HepG2 (cell line): ENCODE results near the gene OARD1. TPM values are rescaled to one million over a fixed set of nuclear protein-coding genes. Genes with fewer than 3 reads are reported as not detected.

Experiments
- ATAC-seq: fragments of 200-7000 bp; cut with Tn5 transposase; 3 replicates; pipeline ENCODE4 v1.9.1; 2020; ENCODE audit warnings: mild to moderate bottlenecking, moderate library complexity
- BruUV-seq: library from RNA; stranded (reverse); fragments of 400-500 nt; replicated peaks from 2 replicates; lab custom pipeline; 2021; lab: Mats Ljungman, UMichigan
- CTCF ChIA-PET: fragments of 300-600 bp; formaldehyde crosslinking; extraction: SDS; loops from one replicate; lab custom pipeline; 2021; ENCODE audit warnings: low total read pairs, inconsistent platforms, low intra/inter-chr PET ratio; lab: Yijun Ruan, JAX
- POLR2A ChIA-PET: fragments of 350-600 bp; sonication (Branson Sonifier 250); formaldehyde crosslinking; loops from one replicate; lab custom pipeline; 2020; ENCODE audit warnings: antibody characterized with exemption, inconsistent platforms; lab: Yijun Ruan, JAX
- DNase-seq: peaks from one replicate; pipeline ENCODE4 v3.0.0-alpha.2; 2015; ENCODE audit warnings: low spot score
- FAIRE-seq: peaks from 3 replicates; lab custom pipeline; 2011; peaks lifted over from hg19 to GRCh38; lab: Jason Lieb, UNC
- H2AFZ ChIP-seq: one replicate; pipeline ENCODE4 v1.6.1; 2011; ENCODE audit warnings: low read length, inconsistent platforms
- H3K27ac ChIP-seq: fragments of 300-600 bp; 3 replicates; pipeline ENCODE4 v1.8.0; 2011; ENCODE audit warnings: mixed run types, mild to moderate bottlenecking, mixed read lengths, low read length, inconsistent platforms; ENCODE audit not compliant: insufficient read depth; ENCODE audit errors: extremely low read length
- H3K27me3 ChIP-seq, 2 experiments: fragments of 200-600 bp in 1 of 2; 2 replicates in 1 of 2; 3 replicates in 1 of 2; pipeline versions ENCODE4 v1.6.0 to v1.8.0; 2011; ENCODE audit warnings: low read length in 2 of 2, mild to moderate bottlenecking in 2 of 2, moderate library complexity in 2 of 2, inconsistent platforms in 1 of 2; ENCODE audit not compliant: insufficient read depth in 2 of 2, control insufficient read depth in 1 of 2
- H3K36me3 ChIP-seq, 2 experiments: fragments of 200-600 bp in 1 of 2; replicated peaks in 1 of 2; 2 replicates in 1 of 2; 3 replicates in 1 of 2; pipeline versions ENCODE4 v1.5.1 to v1.8.0; 2011; ENCODE audit warnings: low read length in 2 of 2, inconsistent platforms in 1 of 2; ENCODE audit not compliant: insufficient read depth in 2 of 2, control insufficient read depth in 1 of 2
- H3K4me1 ChIP-seq: 2 replicates; pipeline ENCODE4 v1.5.1; 2012; ENCODE audit warnings: low read length, inconsistent platforms; ENCODE audit not compliant: insufficient read depth
- H3K4me2 ChIP-seq: 2 replicates; pipeline ENCODE4 v1.6.0; 2011; ENCODE audit warnings: low read depth, low read length, inconsistent platforms
- H3K4me3 ChIP-seq, 3 experiments: fragments of 200-600 bp in 1 of 3; sonication (generic), shearing (Covaris generic) in 1 of 3; replicated peaks in 1 of 3; 2 replicates each; pipeline ENCODE4 v1.5.1; 2011 to 2016; ENCODE audit warnings: low read length in 3 of 3, inconsistent platforms in 2 of 3, low read depth in 2 of 3, mild to moderate bottlenecking in 2 of 3, control low read depth in 1 of 3, mixed read lengths in 1 of 3; ENCODE audit not compliant: insufficient read depth in 1 of 3
- H3K79me2 ChIP-seq: one replicate; pipeline ENCODE4 v1.6.1; 2011; ENCODE audit warnings: low read length, inconsistent platforms; ENCODE audit not compliant: insufficient read depth
- H3K9ac ChIP-seq: 2 replicates; pipeline ENCODE4 v1.6.0; 2011; ENCODE audit warnings: mild to moderate bottlenecking, low read depth, low read length, inconsistent platforms; ENCODE audit not compliant: insufficient read depth
- H3K9me3 ChIP-seq: 2 replicates; pipeline ENCODE4 v1.5.1; 2012; ENCODE audit warnings: mild to moderate bottlenecking, low read length
- H4K20me1 ChIP-seq: 2 replicates; pipeline ENCODE4 v1.6.0; 2011; ENCODE audit warnings: inconsistent platforms, mild to moderate bottlenecking, low read length, moderate library complexity; ENCODE audit not compliant: insufficient read depth
- CHD2 ChIP-seq: IDR thresholded peaks from 2 replicates; pipeline ENCODE4 v1.6.1; 2011; ENCODE audit warnings: low read depth, low read length, improper control_type of control experiment
- FOXO4 ChIP-seq: sonication (generic); formaldehyde crosslinking; conservative IDR thresholded peaks from 2 replicates; pipeline ENCODE4 v1.8.1; 2023; ENCODE audit warnings: missing genetic modification reagents
- HNF4G ChIP-seq, 2 experiments: sonication (generic) in 1 of 2; formaldehyde crosslinking in 1 of 2; IDR thresholded peaks; 2 replicates each; pipeline versions ENCODE4 v1.4.0 to v1.6.1; 2011 to 2020; ENCODE audit warnings: borderline replicate concordance in 2 of 2, low read depth in 2 of 2, mild to moderate bottlenecking in 2 of 2, low read length in 1 of 2, missing genetic modification reagents in 1 of 2, moderate library complexity in 1 of 2
- HOXD1 ChIP-seq: sonication (generic); formaldehyde crosslinking; IDR thresholded peaks from 2 replicates; pipeline ENCODE4 v1.5.0; 2020; ENCODE audit warnings: missing genetic modification reagents
- JUND ChIP-seq: sonication (generic); formaldehyde crosslinking; IDR thresholded peaks from 2 replicates; pipeline ENCODE4 v1.8.0; 2022; ENCODE audit warnings: mild to moderate bottlenecking, missing genetic modification reagents
- NR1H2 ChIP-seq: sonication (generic); formaldehyde crosslinking; IDR thresholded peaks from 2 replicates; pipeline ENCODE4 v1.8.1; 2022; ENCODE audit warnings: low read depth, missing genetic modification reagents, borderline replicate concordance
- POLR2AphosphoS2 ChIP-seq: IDR thresholded peaks from 2 replicates; pipeline ENCODE4 v1.6.1; 2011; ENCODE audit warnings: low read depth, low read length, improper control_type of control experiment
- PRDM10 ChIP-seq: sonication (generic); formaldehyde crosslinking; IDR thresholded peaks from 2 replicates; pipeline ENCODE4 v1.4.0; 2020; ENCODE audit warnings: low read depth, missing genetic modification reagents
- STAT5B ChIP-seq: sonication (generic); formaldehyde crosslinking; IDR thresholded peaks from 2 replicates; pipeline ENCODE4 v1.4.0; 2020; ENCODE audit warnings: missing genetic modification reagents
- ZBTB38 ChIP-seq: sonication (generic); formaldehyde crosslinking; IDR thresholded peaks from 2 replicates; pipeline ENCODE4 v1.5.1; 2020; ENCODE audit warnings: mild to moderate bottlenecking, missing genetic modification reagents
- ZFP41 ChIP-seq: sonication (generic); formaldehyde crosslinking; IDR thresholded peaks from 2 replicates; pipeline ENCODE4 v1.4.0; 2020; ENCODE audit warnings: mild to moderate bottlenecking, missing genetic modification reagents, borderline replicate concordance
- ZNF18 ChIP-seq: sonication (generic); formaldehyde crosslinking; IDR thresholded peaks from 2 replicates; pipeline ENCODE4 v1.8.0; 2022; ENCODE audit warnings: mild to moderate bottlenecking, missing genetic modification reagents; ENCODE audit not compliant: insufficient replicate concordance
- ZNF335 ChIP-seq: sonication (generic); formaldehyde crosslinking; IDR thresholded peaks from 2 replicates; pipeline ENCODE4 v1.4.0; 2020; ENCODE audit warnings: missing genetic modification reagents
- ZNF549 ChIP-seq: sonication (generic); formaldehyde crosslinking; IDR thresholded peaks from 2 replicates; pipeline ENCODE4 v1.5.0; 2020; ENCODE audit warnings: missing genetic modification reagents
- ZNF574 ChIP-seq: sonication (generic); formaldehyde crosslinking; IDR thresholded peaks from 2 replicates; pipeline ENCODE4 v1.4.0; 2020; ENCODE audit warnings: missing genetic modification reagents
- WGBS: methylation state at CpG from one replicate; pipeline ENCODE4 v1.1.6; 2017; ENCODE audit warnings: low lambda C conversion rate; 5-methylcytosine and 5-hydroxymethylcytosine counted together
- in situ Hi-C: cut with HindIII; loops from 2 replicates; pipeline ENCODE4 v1.10.0; 2017; ENCODE audit warnings: low pct_unique_long_range_greater_than_20kb; ENCODE audit not compliant: extremely low pct_ligation_motif_present
- intact Hi-C: fragments of 100-400 bp; cut with micrococcal nuclease; formaldehyde crosslinking; loops from one replicate; pipeline ENCODE4 v1.10.0; 2022; ENCODE audit not compliant: unreplicated experiment
- polyA plus RNA-seq, 8 experiments: library from polyadenylated mRNA; depleted of rRNA in 3 of 8; stranded (reverse) in 7 of 8; unstranded in 1 of 8; fragments of >200 nt; fragmentation: Illumina TruSeq in 4 of 8; extraction: Trizol in 4 of 8; gene quantifications; 2 replicates each; pipeline versions ENCODE4 v1.2.1 to v1.2.3, GENCODE V29; 2011 to 2016; ENCODE audit warnings: low read depth in 4 of 8, missing spikeins in 1 of 8, mixed read lengths in 1 of 8; ENCODE audit not compliant: insufficient read depth in 1 of 8
- total RNA-seq, 5 experiments: library from RNA; depleted of rRNA; stranded (reverse); fragments of >200 nt; fragmentation: Illumina TruSeq; extraction: Trizol; gene quantifications; 2 replicates each; pipeline ENCODE4 v1.2.3, GENCODE V29; 2016; ENCODE audit warnings: low read depth in 1 of 5

OARD1 gene
- total and polyA plus RNA-seq, 2 of the 13 experiments (the other 11 are each of a cell fraction or from before 2014, with no cell fraction given): 18.4 to 49.0 TPM

- POLR2A ChIA-PET: no interaction called here
- no peaks in the 10 kb centered on the region for H3K9me3 ChIP-seq
- CTCF ChIA-PET: no interaction called here
- no peak overlapping the region for H3K4me2 ChIP-seq
- DNase-seq: no peak
- in situ Hi-C loops: no loop called here
- BruUV-seq: no TSS peak
- no peak overlapping the region for H3K9ac ChIP-seq
- H2AFZ ChIP-seq: no peak overlapping the region
- no peak for FAIRE-seq
- ATAC-seq: no peak
- peaks cover 6 to 7% of the 10 kb centered on the region in 2 experiments; a peak in 4 of 5 replicates for H3K36me3 ChIP-seq
- no peak overlapping the region for H3K27ac ChIP-seq
- no peaks in the 10 kb centered on the region for H4K20me1 ChIP-seq
- 96% methylated on average over 13 of the region's 13 CpGs for WGBS
- H3K79me2 ChIP-seq: no peaks in the 10 kb centered on the region
- peaks cover 74% of the 10 kb centered on the region for H3K4me1 ChIP-seq
- no peaks in the 10 kb centered on the region for H3K27me3 ChIP-seq
- no peak overlapping the region for H3K4me3 ChIP-seq
- intact Hi-C loops: loop anchor here (10.0 kb wide), 1 partner anchor 736 kb away; no protein-coding TSS in a partner anchor
- TF ChIP-seq ZNF549: no peak
- TF ChIP-seq FOXO4 (CRISPR knock-in tag): no peak
- no peak for TF ChIP-seq HNF4G (IDR thresholded peaks at IDR 0.05; ENCODE audit: borderline replicate concordance, low read depth, low read length)
- TF ChIP-seq HNF4G (CRISPR knock-in tag; IDR thresholded peaks at IDR 0.05; ENCODE audit: borderline replicate concordance, low read depth): no peak
- TF ChIP-seq ZFP41 (CRISPR knock-in tag): no peak
- TF ChIP-seq PRDM10 (CRISPR knock-in tag): no peak
- no peak for TF ChIP-seq HOXD1
- TF ChIP-seq ZBTB38: no peak
- TF ChIP-seq ZNF574 (CRISPR knock-in tag): no peak
- no peak for TF ChIP-seq NR1H2 (CRISPR knock-in tag)
- no peak for TF ChIP-seq ZNF335 (CRISPR knock-in tag)
- TF ChIP-seq ZNF18 (CRISPR knock-in tag): no peak
- no peak for TF ChIP-seq STAT5B
- no peak for TF ChIP-seq POLR2AphosphoS2
- TF ChIP-seq JUND: no peak
- TF ChIP-seq CHD2: no peak
Measured at GRCh38 chr6:41061196-41061726, 10.9 kb downstream of the OARD1 start.
